Prostate gland (tissue), 2 donors: ENCODE measurements around the gene MCHR2. TPM values are rescaled to one million over a fixed set of nuclear protein-coding genes. Genes with fewer than 3 reads are reported as not detected.

Source experiments
- DNase-seq: peaks from one replicate; pipeline ENCODE4 v3.0.0-alpha.2; 2019; ENCODE audit warnings: low spot score
- H3K27ac ChIP-seq, 2 donors: fragments of 200-600 bp; sonication (generic); 2 replicates each; pipeline ENCODE4 v1.5.1; 2017 to 2019
- H3K27me3 ChIP-seq: fragments of 200-600 bp; sonication (generic); replicated peaks from 2 replicates; pipeline ENCODE4 v1.5.1; 2019; ENCODE audit not compliant: insufficient read depth
- H3K36me3 ChIP-seq, 2 donors: fragments of 200-600 bp; sonication (generic); 1 replicate in 1 of 2; 2 replicates in 1 of 2; pipeline versions ENCODE4 v1.5.1 to v1.8.1; 2017 to 2019
- H3K4me1 ChIP-seq: fragments of 200-600 bp; sonication (generic); replicated peaks from 2 replicates; pipeline ENCODE4 v1.5.1; 2019
- H3K4me3 ChIP-seq, 2 donors: fragments of 200-600 bp; sonication (generic); 2 replicates each; pipeline ENCODE4 v1.5.1; 2017 to 2019
- H3K9me3 ChIP-seq: fragments of 200-600 bp; sonication (generic); 2 replicates; pipeline ENCODE4 v1.5.1; 2017
- CTCF ChIP-seq, 4 experiments: fragments of 200-600 bp in 2 of 4; fragments of 450-650 bp in 2 of 4; sonication (generic) in 2 of 4; IDR thresholded peaks; 1 replicate in 3 of 4; 2 replicates in 1 of 4; pipeline ENCODE4 v1.5.1; 2016 to 2019; ENCODE audit warnings: antibody characterized with exemption in 4 of 4, mild to moderate bottlenecking in 2 of 4, moderate library complexity in 2 of 4
- POLR2A ChIP-seq: fragments of 450-650 bp; IDR thresholded peaks from one replicate; pipeline ENCODE4 v1.6.1; 2016; ENCODE audit warnings: antibody characterized with exemption, mild to moderate bottlenecking
- POLR2AphosphoS5 ChIP-seq: sonication (generic); formaldehyde crosslinking; IDR thresholded peaks from one replicate; pipeline ENCODE4 v1.6.1; 2017; ENCODE audit warnings: antibody characterized with exemption
- WGBS: methylation state at CpG from one replicate; pipeline ENCODE4 v1.1.5; 2018; 5-methylcytosine and 5-hydroxymethylcytosine counted together
- intact Hi-C: fragments of 100-400 bp; cut with DNase I; formaldehyde crosslinking; loops from one replicate; pipeline ENCODE4 v1.14.2; 2022
- total RNA-seq, 2 donors: library from RNA; depleted of rRNA; stranded (reverse); fragments of >200 nt; gene quantifications; one replicate each; pipeline ENCODE4 v1.1.0, GENCODE V29; 2016

Gene MCHR2
- total RNA-seq, 2 donors from 2014 or later = not detected

DNA sequence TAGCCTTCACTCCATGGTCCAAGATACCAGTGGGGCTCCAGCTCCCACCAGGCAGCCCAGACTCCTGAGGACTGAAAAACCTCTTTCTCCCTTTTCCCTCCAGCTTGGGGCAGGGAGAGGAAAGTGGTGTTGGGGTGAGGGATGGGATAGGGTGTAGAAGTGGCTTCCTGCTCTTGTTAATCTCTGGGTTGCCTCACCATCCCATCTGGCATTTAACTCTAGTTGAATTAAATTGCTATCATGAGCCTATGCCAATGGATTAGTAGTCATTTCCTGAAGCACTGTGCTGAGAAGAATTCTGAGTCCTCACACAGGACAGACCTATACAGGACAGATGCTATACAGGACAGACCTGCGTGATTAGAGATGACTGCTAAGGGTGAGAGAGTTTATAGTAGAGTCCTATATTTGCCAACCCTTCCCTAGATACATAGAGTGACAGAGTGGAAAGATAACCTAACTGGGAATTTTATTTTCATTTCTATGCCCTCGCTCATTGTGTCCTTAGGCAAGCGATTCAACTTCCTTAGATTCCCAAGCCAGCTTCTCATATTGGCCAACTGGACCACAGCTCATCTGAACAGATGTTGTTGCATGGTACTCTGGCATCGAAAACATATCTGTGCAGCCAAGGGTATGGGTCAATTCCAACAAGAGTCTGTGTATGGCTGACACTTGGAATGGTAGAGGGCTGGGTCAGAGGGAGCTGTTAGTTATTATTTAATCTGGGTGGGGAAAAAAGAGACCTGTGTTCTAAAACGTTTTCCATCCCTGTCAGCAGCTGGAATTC lies 42.8 kb downstream of the MCHR2 start:
- intact Hi-C loops = no loop called here
- WGBS = 79% methylated on average over 5 of the region's 5 CpGs
- no peak for DNase-seq

DNA sequence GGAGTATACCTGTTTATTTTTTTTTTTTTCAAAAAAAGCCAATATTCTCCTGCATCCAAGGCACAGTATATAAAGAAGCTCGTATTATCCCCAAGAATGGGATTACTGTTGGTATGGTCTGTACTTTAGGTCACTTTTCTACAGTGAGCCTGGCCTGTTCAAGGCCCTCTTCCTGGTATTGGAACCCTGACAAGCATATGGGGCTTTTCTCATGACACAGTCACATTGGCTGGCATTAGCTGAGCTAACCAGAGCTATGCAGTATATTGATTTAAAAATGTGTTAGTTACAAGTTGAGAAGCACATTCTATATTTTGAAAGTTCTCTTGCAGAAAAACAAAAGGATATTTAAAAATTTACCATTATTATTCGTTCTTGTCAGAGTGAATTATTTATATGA lies 48.0 kb downstream of the MCHR2 start:
- WGBS = 73% methylated on average over 2 of the region's 2 CpGs
- no peaks in the 10 kb centered on the region for H3K27me3 ChIP-seq
- no peak for DNase-seq
- TF ChIP-seq POLR2A = no peak
- no peak for TF ChIP-seq CTCF (IDR thresholded peaks at IDR 0.05)
- TF ChIP-seq POLR2AphosphoS5 = no peak
- H3K27ac ChIP-seq = no peak overlapping the region
- H3K4me1 ChIP-seq = no peaks in the 10 kb centered on the region
- no peaks in the 10 kb centered on the region for H3K9me3 ChIP-seq
- no peak overlapping the region for H3K4me3 ChIP-seq
- no peaks in the 10 kb centered on the region for H3K36me3 ChIP-seq
- intact Hi-C loops = no loop called here

More for the DNA sequence above, 42.8 kb downstream of the MCHR2 start:
- Histone ChIP-seq H3K9me3 (no peaks in the 10 kb centered on the region), H3K27ac (no peak overlapping the region), H3K36me3 (no peaks in the 10 kb centered on the region), H3K4me3 (no peak overlapping the region), H3K27me3 (no peaks in the 10 kb centered on the region), H3K4me1 (no peaks in the 10 kb centered on the region)
- TF ChIP-seq CTCF (IDR thresholded peaks at IDR 0.05) = no peak
- no peak for TF ChIP-seq POLR2A
- no peak for TF ChIP-seq POLR2AphosphoS5

DNA sequence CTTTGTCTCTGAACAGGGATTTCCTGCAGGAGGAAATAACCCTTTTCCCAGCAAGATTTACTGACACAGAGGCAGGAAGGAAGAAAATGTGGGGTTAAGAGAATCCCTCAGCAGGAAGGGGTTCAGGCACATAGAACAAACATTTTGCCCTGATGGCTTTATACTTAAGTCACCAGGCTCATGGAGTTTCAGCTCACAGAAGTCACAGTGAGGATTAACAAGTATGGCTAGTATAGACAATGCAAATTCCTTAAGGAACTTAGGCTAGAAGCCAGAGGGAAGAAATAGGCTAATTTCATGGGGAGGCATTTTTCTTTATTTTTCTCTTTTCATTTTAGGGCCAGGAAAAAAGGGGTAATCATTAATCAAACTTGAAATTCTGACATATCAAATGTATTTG lies 50.2 kb downstream of the MCHR2 start:
- intact Hi-C loops = no loop called here
- H3K27me3 ChIP-seq = no peaks in the 10 kb centered on the region
- TF ChIP-seq POLR2A (no peak), POLR2AphosphoS5 (no peak), CTCF (IDR thresholded peaks at IDR 0.05) (no peak)

DNA sequence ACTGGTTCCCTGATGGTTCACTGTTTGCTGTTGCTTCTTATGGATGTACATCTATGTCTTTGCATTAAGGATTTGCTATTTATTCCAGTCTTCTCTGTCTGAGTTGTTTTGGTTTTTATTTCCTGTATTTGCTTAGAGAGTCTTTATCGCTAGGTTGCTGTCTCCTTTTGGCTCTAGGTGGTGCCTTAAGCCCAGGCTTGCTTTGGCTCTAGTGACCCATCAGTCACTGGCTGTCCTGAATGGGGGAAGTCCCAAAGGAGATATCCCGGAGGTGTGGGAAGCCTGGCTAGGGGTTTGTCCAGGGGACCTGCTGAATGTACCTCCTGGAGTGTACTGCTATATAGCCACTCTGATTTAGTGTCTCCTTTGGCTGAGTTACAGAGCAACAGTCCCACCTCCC lies 53.4 kb downstream of the MCHR2 start:
- no peaks in the 10 kb centered on the region for H3K4me1 ChIP-seq
- 94% methylated on average over 2 of the region's 2 CpGs for WGBS
- no peaks in the 10 kb centered on the region for H3K27me3 ChIP-seq
- no peak for TF ChIP-seq CTCF (IDR thresholded peaks at IDR 0.05)
- no peak for TF ChIP-seq POLR2A
- TF ChIP-seq POLR2AphosphoS5 = no peak
- intact Hi-C loops = no loop called here
- H3K9me3 ChIP-seq = no peaks in the 10 kb centered on the region
- no peaks in the 10 kb centered on the region for H3K36me3 ChIP-seq
- no peak overlapping the region for H3K4me3 ChIP-seq
- DNase-seq = no peak
- no peak overlapping the region for H3K27ac ChIP-seq

More for the DNA sequence above, 50.2 kb downstream of the MCHR2 start:
- Histone ChIP-seq H3K4me3 (no peak overlapping the region), H3K27ac (no peak overlapping the region), H3K4me1 (no peaks in the 10 kb centered on the region), H3K36me3 (no peaks in the 10 kb centered on the region), H3K9me3 (no peaks in the 10 kb centered on the region)
- no peak for DNase-seq

DNA sequence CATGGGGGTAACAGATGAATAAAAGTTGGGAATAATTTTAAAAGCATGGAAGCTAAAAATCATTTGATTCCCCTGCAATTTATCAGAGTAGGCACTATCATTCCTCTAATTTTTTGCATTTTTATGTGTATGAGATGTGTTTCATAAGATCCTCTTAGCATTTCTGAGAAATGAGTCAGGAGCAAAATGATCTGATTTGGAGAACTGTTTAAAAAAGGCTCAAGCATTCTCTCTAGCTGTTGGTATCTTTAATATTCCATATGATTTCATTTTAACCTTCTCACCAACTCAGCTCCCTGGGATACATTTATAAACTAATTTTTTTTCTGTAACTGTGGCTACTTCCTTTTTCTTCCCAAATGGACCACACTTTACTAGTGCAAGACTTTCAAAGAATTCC lies 60.9 kb downstream of the MCHR2 start:
- TF ChIP-seq POLR2A (no peak), CTCF (IDR thresholded peaks at IDR 0.05) (no peak), POLR2AphosphoS5 (no peak)
- H3K27me3 ChIP-seq = no peaks in the 10 kb centered on the region
- no peaks in the 10 kb centered on the region for H3K4me1 ChIP-seq
- H3K4me3 ChIP-seq = no peak overlapping the region
- no peak overlapping the region for H3K27ac ChIP-seq
- no peaks in the 10 kb centered on the region for H3K36me3 ChIP-seq
- DNase-seq = no peak
- H3K9me3 ChIP-seq = no peaks in the 10 kb centered on the region
- intact Hi-C loops = no loop called here
